RWPE2 (cell line): ENCODE data around the gene GARNL3.

Source experiments
- ATAC-seq: fragments of 200-7000 bp; cut with Tn5 transposase; 3 replicates; pipeline ENCODE4 v1.9.1; 2021; ENCODE audit warnings: low read depth
- DNase-seq: peaks from one replicate; pipeline ENCODE4 v3.0.0-alpha.2; 2020; ENCODE audit warnings: low spot score
- H3K27ac ChIP-seq: fragments of 450-650 bp; 2 replicates; pipeline ENCODE4 v1.5.1; 2017; ENCODE audit warnings: mild to moderate bottlenecking; ENCODE audit not compliant: poor library complexity, severe bottlenecking
- H3K27me3 ChIP-seq: fragments of 250-450 bp; sonication (Bioruptor Pico); 2 replicates; pipeline ENCODE4 v1.5.1; 2021; ENCODE audit warnings: mild to moderate bottlenecking, moderate library complexity; ENCODE audit not compliant: insufficient read depth, poor library complexity, severe bottlenecking
- H3K36me3 ChIP-seq: fragments of 250-450 bp; sonication (Bioruptor Pico); 2 replicates; pipeline ENCODE4 v1.5.1; 2020; ENCODE audit warnings: low read depth, mild to moderate bottlenecking, moderate library complexity
- H3K4me1 ChIP-seq: fragments of 250-450 bp; sonication (Bioruptor Pico); 2 replicates; pipeline ENCODE4 v1.5.1; 2021; ENCODE audit warnings: mild to moderate bottlenecking, moderate library complexity; ENCODE audit not compliant: insufficient read depth, poor library complexity, severe bottlenecking
- H3K4me3 ChIP-seq: fragments of 250-450 bp; sonication (Bioruptor Pico); 2 replicates; pipeline ENCODE4 v1.5.1; 2021; ENCODE audit warnings: mild to moderate bottlenecking, moderate library complexity; ENCODE audit not compliant: severe bottlenecking
- H3K9me3 ChIP-seq: fragments of 250-450 bp; sonication (Bioruptor Pico); 2 replicates; pipeline ENCODE4 v1.5.1; 2021; ENCODE audit warnings: mild to moderate bottlenecking, moderate library complexity; ENCODE audit not compliant: severe bottlenecking
- CTCF ChIP-seq: fragments of 450-650 bp; IDR thresholded peaks from one replicate; pipeline ENCODE4 v1.5.1; 2017; ENCODE audit warnings: mild to moderate bottlenecking, moderate library complexity; ENCODE audit not compliant: poor library complexity, severe bottlenecking

The GARNL3 gene

DNA sequence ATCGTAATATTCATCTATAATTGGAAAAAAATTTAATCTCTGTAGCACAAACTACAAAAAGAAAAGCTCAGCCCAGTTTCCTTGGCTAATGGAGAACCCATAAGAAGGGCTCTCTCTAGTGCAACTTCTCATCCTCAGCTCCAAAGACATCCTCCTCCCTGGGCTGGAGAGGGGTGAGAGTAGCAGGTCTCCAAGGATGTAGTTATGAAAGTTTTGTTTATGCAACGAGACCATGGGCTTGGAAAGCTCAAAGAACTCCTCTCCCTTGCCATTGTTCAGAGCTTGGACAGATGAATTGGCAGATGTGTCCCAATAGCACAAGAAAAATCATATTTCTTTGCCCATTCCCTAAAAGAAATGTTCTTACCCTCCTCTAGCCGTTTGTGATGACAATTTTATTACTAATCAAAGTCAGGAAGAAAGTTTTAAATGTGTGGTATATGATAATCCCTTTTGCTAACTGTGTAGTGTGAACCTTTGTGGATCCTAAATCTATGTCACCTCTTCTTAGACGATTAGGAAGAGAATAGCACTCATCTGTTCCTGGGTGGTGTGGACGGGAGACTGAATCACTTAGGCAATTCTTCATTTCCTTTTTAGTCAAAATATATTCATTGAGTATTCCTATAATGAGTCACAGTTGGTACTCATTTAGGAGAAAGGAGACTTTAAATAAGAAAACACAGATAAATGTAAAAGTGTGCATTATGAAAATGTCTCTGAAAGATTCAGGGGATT is 52.2 kb downstream of the GARNL3 start:
- peaks cover 8% of the 10 kb centered on the region for H3K4me1 ChIP-seq
- DNase-seq (no peak), ATAC-seq (peak; percentile 72; the same call in 2 of the 3 replicates)
- no peaks in the 10 kb centered on the region for H3K9me3 ChIP-seq
- no peak for TF ChIP-seq CTCF
- H3K27me3 ChIP-seq: no peaks in the 10 kb centered on the region
- H3K4me3 ChIP-seq: no peak overlapping the region
- H3K27ac ChIP-seq: peak overlapping the region; percentile 17
- H3K36me3 ChIP-seq: no peaks in the 10 kb centered on the region

DNA sequence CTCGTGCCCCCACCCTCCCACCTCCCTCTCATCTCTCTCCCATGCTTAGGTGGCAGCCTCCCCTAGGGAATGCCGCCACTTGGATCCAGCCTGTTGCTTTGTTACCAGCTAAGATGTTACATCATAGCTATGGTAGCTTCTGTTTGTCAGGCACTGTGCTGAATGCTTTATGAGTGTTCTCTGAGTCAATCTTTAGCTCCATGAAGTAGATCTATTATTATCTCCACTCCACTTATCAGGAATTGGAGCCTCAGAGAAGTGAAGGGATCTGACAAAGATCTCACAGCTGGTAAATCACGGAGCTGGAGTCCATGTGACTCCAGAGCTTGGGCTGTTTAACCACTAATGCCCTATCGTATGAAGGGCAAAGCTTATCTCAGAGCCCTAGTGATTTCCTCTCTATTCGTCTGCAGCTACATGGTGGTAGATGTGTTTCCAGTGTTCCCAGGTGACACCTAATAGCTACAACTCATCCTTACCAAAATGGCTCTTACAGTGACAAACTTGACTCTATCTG is 54.1 kb downstream of the GARNL3 start:
- H3K4me1 ChIP-seq: peaks cover 6% of the 10 kb centered on the region
- H3K4me3 ChIP-seq: no peak overlapping the region
- ATAC-seq (0 out of 3 replicates have a peak, but pooled peaks have one; percentile 35), DNase-seq (no peak)
- H3K27me3 ChIP-seq: no peaks in the 10 kb centered on the region
- TF ChIP-seq CTCF: no peak
- no peaks in the 10 kb centered on the region for H3K36me3 ChIP-seq
- H3K27ac ChIP-seq: no peak overlapping the region
- no peaks in the 10 kb centered on the region for H3K9me3 ChIP-seq

- ATAC-seq: no peak
Measured at GRCh38 chr9:127319366-127320114, 55.0 kb downstream of the GARNL3 start.

DNA sequence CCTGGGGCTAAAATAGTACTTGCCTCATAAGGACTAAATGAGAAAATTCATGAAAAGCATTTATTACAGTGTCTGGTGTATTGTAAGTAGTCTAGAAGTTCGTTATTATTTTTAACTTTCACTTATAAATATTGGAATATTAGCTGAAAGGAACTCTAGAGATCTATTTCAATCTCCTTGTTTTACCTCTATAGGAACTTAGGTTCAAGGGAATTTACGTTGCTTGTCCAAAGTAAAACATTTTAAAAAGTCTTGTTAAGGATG is 55.5 kb downstream of the GARNL3 start:
- Histone ChIP-seq H3K27me3 (no peaks in the 10 kb centered on the region), H3K9me3 (no peaks in the 10 kb centered on the region), H3K4me3 (no peak overlapping the region), H3K27ac (no peak overlapping the region), H3K4me1 (peaks cover 6% of the 10 kb centered on the region), H3K36me3 (no peaks in the 10 kb centered on the region)
- ATAC-seq (no peak), DNase-seq (no peak)
- TF ChIP-seq CTCF: no peak

More at GRCh38 chr9:127319366-127320114, 55.0 kb downstream of the GARNL3 start:
- no peaks in the 10 kb centered on the region for H3K9me3 ChIP-seq
- peaks cover 6% of the 10 kb centered on the region for H3K4me1 ChIP-seq
- H3K4me3 ChIP-seq: no peak overlapping the region
- no peak for DNase-seq
- no peaks in the 10 kb centered on the region for H3K27me3 ChIP-seq
- no peak for TF ChIP-seq CTCF
- no peak overlapping the region for H3K27ac ChIP-seq
- H3K36me3 ChIP-seq: no peaks in the 10 kb centered on the region
